ENCODE data around the gene CSF2RB. TPM values are rescaled to one million over a fixed set of nuclear protein-coding genes. Genes with fewer than 3 reads are reported as not detected.

Gene CSF2RB
- total RNA-seq, 1 experiment from 2014 or later = not detected

GRCh38 chr22:36928786-36929535, 15.5 kb downstream of the CSF2RB start:
- DNase-seq (ENCODE audit: low read depth) = no peak
- in situ Hi-C loops (cut with HindIII; ENCODE audit: low pct_unique_long_range_greater_than_20kb, low sequenced_read_pairs) = no loop called here

GRCh38 chr22:36929621-36930020, 16.2 kb downstream of the CSF2RB start:
- in situ Hi-C loops (cut with HindIII; ENCODE audit: low pct_unique_long_range_greater_than_20kb, low sequenced_read_pairs) = no loop called here
- no peak for DNase-seq (ENCODE audit: low read depth)

- no peak for DNase-seq (ENCODE audit: low read depth)
- in situ Hi-C loops (cut with HindIII; ENCODE audit: low pct_unique_long_range_greater_than_20kb, low sequenced_read_pairs) = no loop called here
These were observed 16.9 kb downstream of the CSF2RB start for GRCh38 chr22:36930041-36930935.

- in situ Hi-C loops (cut with HindIII; ENCODE audit: low pct_unique_long_range_greater_than_20kb, low sequenced_read_pairs) = no loop called here
- DNase-seq (ENCODE audit: low read depth) = no peak
These were observed 18.0 kb downstream of the CSF2RB start for GRCh38 chr22:36931446-36931845.

- in situ Hi-C loops (cut with HindIII; ENCODE audit: low pct_unique_long_range_greater_than_20kb, low sequenced_read_pairs) = no loop called here
- no peak for DNase-seq (ENCODE audit: low read depth)
These were observed 20.4 kb downstream of the CSF2RB start for GRCh38 chr22:36933629-36934417.

GRCh38 chr22:36934418-36935312, 21.2 kb downstream of the CSF2RB start:
- in situ Hi-C loops (cut with HindIII; ENCODE audit: low pct_unique_long_range_greater_than_20kb, low sequenced_read_pairs) = no loop called here
- DNase-seq (ENCODE audit: low read depth) = no peak

- no peak for DNase-seq (ENCODE audit: low read depth)
- in situ Hi-C loops (cut with HindIII; ENCODE audit: low pct_unique_long_range_greater_than_20kb, low sequenced_read_pairs) = no loop called here
These were observed 21.8 kb downstream of the CSF2RB start for GRCh38 chr22:36935313-36935610.

GRCh38 chr22:36935694-36936093, 22.3 kb downstream of the CSF2RB start:
- DNase-seq (ENCODE audit: low read depth) = no peak
- in situ Hi-C loops (cut with HindIII; ENCODE audit: low pct_unique_long_range_greater_than_20kb, low sequenced_read_pairs) = no loop called here

- in situ Hi-C loops (cut with HindIII; ENCODE audit: low pct_unique_long_range_greater_than_20kb, low sequenced_read_pairs) = no loop called here
These were observed 23.1 kb downstream of the CSF2RB start for GRCh38 chr22:36936362-36937116.

GRCh38 chr22:36937319-36938027, 24.0 kb downstream of the CSF2RB start:
- in situ Hi-C loops (cut with HindIII; ENCODE audit: low pct_unique_long_range_greater_than_20kb, low sequenced_read_pairs) = no loop called here
- no peak for DNase-seq (ENCODE audit: low read depth)

More at GRCh38 chr22:36936362-36937116, 23.1 kb downstream of the CSF2RB start:
- no peak for DNase-seq (ENCODE audit: low read depth)

- DNase-seq (ENCODE audit: low read depth) = no peak
- in situ Hi-C loops (cut with HindIII; ENCODE audit: low pct_unique_long_range_greater_than_20kb, low sequenced_read_pairs) = no loop called here
These were observed 24.6 kb downstream of the CSF2RB start for GRCh38 chr22:36938028-36938425.

- in situ Hi-C loops (cut with HindIII; ENCODE audit: low pct_unique_long_range_greater_than_20kb, low sequenced_read_pairs) = no loop called here
- DNase-seq (ENCODE audit: low read depth) = no peak
These were observed 25.5 kb downstream of the CSF2RB start for GRCh38 chr22:36938886-36939285.

GRCh38 chr22:36940676-36941075, 27.2 kb downstream of the CSF2RB start:
- in situ Hi-C loops (cut with HindIII; ENCODE audit: low pct_unique_long_range_greater_than_20kb, low sequenced_read_pairs) = no loop called here
- no peak for DNase-seq (ENCODE audit: low read depth)

GRCh38 chr22:36942556-36942955, 29.1 kb downstream of the CSF2RB start:
- DNase-seq (ENCODE audit: low read depth) = no peak

GRCh38 chr22:36946421-36947158, 33.2 kb downstream of the CSF2RB start:
- no peak for DNase-seq (ENCODE audit: low read depth)
- in situ Hi-C loops (cut with HindIII; ENCODE audit: low pct_unique_long_range_greater_than_20kb, low sequenced_read_pairs) = no loop called here

More at GRCh38 chr22:36942556-36942955, 29.1 kb downstream of the CSF2RB start:
- in situ Hi-C loops (cut with HindIII; ENCODE audit: low pct_unique_long_range_greater_than_20kb, low sequenced_read_pairs) = no loop called here

All from Caki2 (cell line).